Measurements from ENCODE around the gene ICA1.

DNA sequence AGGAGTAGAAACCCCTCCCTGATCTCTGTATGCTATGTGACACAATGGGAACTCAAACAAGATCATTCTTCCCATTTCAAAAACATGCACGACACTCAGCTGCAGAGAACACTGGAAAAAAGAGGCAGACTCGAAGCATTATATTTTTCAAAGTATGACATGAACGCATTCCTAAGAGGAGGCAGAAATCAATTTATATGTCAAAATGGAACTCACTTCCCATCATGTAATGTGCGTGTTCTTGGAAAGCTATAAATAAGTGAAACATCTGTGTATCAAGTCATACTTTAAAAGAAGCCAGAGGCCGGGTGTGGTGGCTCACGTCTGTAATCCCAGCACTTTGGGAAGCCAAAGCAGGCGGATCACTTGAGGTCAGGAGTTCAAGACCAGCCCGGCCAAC lies 142.7 kb downstream of the ICA1 start:
- TF ChIP-seq, protein P1, sequence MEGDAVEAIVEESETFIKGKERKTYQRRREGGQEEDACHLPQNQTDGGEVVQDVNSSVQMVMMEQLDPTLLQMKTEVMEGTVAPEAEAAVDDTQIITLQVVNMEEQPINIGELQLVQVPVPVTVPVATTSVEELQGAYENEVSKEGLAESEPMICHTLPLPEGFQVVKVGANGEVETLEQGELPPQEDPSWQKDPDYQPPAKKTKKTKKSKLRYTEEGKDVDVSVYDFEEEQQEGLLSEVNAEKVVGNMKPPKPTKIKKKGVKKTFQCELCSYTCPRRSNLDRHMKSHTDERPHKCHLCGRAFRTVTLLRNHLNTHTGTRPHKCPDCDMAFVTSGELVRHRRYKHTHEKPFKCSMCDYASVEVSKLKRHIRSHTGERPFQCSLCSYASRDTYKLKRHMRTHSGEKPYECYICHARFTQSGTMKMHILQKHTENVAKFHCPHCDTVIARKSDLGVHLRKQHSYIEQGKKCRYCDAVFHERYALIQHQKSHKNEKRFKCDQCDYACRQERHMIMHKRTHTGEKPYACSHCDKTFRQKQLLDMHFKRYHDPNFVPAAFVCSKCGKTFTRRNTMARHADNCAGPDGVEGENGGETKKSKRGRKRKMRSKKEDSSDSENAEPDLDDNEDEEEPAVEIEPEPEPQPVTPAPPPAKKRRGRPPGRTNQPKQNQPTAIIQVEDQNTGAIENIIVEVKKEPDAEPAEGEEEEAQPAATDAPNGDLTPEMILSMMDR (IDR thresholded peaks at IDR 0.05) = no peak
- no peak for TF ChIP-seq EZH2phosphoT487 (IDR thresholded peaks at IDR 0.05)
- no peak for TF ChIP-seq EZH2 (IDR thresholded peaks at IDR 0.05)

All from neural progenitor cell (in vitro differentiated cells).